ENCODE data around the gene CHRDL1.

The CHRDL1 gene

DNA sequence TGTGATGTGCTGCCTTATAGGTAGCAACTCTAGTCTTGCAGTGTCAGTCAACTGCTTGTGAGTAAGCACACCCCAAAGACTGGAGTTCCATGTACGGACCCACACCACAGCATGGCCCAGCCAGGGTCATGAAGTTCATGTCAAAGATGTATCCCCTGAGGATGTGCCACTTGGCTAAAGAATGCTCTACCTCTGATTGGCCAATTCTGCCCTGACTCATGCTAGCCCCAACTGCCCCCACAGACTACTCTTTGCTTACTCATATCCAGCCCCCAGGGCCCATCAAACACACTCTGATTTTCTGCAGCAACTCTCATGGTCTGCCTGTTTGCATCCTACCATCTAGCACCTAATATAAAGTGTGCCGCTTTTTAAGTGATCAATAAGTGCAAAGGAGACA, 62.5 kb downstream of the CHRDL1 start:
- no peak overlapping the region for H3K9ac ChIP-seq (ENCODE audit: low read length)
- H4K20me1 ChIP-seq (ENCODE audit: low read depth, low read length): no peaks in the 10 kb centered on the region
- H2AFZ ChIP-seq (ENCODE audit: low read depth, low read length, severe bottlenecking): no peak overlapping the region
- H3K4me2 ChIP-seq (ENCODE audit: low read depth, low read length, poor library complexity, severe bottlenecking): no peak overlapping the region
- no peaks in the 10 kb centered on the region for H3K27me3 ChIP-seq (ENCODE audit: low read length)
- TF ChIP-seq, protein P1, sequence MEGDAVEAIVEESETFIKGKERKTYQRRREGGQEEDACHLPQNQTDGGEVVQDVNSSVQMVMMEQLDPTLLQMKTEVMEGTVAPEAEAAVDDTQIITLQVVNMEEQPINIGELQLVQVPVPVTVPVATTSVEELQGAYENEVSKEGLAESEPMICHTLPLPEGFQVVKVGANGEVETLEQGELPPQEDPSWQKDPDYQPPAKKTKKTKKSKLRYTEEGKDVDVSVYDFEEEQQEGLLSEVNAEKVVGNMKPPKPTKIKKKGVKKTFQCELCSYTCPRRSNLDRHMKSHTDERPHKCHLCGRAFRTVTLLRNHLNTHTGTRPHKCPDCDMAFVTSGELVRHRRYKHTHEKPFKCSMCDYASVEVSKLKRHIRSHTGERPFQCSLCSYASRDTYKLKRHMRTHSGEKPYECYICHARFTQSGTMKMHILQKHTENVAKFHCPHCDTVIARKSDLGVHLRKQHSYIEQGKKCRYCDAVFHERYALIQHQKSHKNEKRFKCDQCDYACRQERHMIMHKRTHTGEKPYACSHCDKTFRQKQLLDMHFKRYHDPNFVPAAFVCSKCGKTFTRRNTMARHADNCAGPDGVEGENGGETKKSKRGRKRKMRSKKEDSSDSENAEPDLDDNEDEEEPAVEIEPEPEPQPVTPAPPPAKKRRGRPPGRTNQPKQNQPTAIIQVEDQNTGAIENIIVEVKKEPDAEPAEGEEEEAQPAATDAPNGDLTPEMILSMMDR (IDR thresholded peaks at IDR 0.05; ENCODE audit: insufficient read depth, low read length, poor library complexity, severe bottlenecking): no peak
- no peak for TF ChIP-seq EZH2phosphoT487 (conservative IDR thresholded peaks at IDR 0.05; ENCODE audit: low read length)
- no peaks in the 10 kb centered on the region for H3F3A ChIP-seq (ENCODE audit: insufficient read depth)
- H3K27ac ChIP-seq (ENCODE audit: low read depth, low read length): no peak overlapping the region
- H3K36me3 ChIP-seq (ENCODE audit: low read length): no peaks in the 10 kb centered on the region
- no peak overlapping the region for H3K4me3 ChIP-seq (ENCODE audit: insufficient read depth, low read length, poor library complexity, severe bottlenecking)
- no peaks in the 10 kb centered on the region for H3K9me2 ChIP-seq (replicated peaks; ENCODE audit: insufficient read depth, low read length)
- no peaks in the 10 kb centered on the region for H3K79me2 ChIP-seq (ENCODE audit: insufficient read depth, low read length)
- H3K9me3 ChIP-seq (ENCODE audit: insufficient read depth, low read length): no peaks in the 10 kb centered on the region

DNA sequence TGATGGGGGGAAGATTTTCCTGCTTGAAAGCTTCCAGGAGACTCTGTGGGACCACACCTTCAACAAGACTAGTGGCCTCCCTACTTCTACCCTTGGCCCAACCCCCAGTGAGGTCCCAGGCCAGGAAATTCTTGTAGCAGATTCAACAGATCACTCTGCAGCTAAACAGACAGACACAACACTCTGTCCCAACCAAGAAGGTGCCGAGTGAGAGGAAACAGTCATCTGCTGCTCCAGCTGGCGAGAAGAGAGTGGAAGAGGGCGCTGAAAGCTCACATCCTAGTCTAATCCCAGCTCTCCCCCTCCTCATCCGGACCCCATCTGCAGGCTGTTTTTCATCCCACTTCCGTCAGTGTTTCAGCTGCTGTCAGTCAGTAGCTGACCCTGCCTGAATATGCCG, 63.4 kb downstream of the CHRDL1 start:
- Histone ChIP-seq H3K27ac (ENCODE audit: low read depth, low read length) (no peak overlapping the region), H3F3A (ENCODE audit: insufficient read depth) (no peaks in the 10 kb centered on the region), H3K9me3 (ENCODE audit: insufficient read depth, low read length) (no peaks in the 10 kb centered on the region), H3K36me3 (ENCODE audit: low read length) (no peaks in the 10 kb centered on the region), H3K9me2 (replicated peaks; ENCODE audit: insufficient read depth, low read length) (no peaks in the 10 kb centered on the region), H4K20me1 (ENCODE audit: low read depth, low read length) (no peaks in the 10 kb centered on the region), H3K79me2 (ENCODE audit: insufficient read depth, low read length) (no peaks in the 10 kb centered on the region), H2AFZ (ENCODE audit: low read depth, low read length, severe bottlenecking) (no peak overlapping the region), H3K4me2 (ENCODE audit: low read depth, low read length, poor library complexity, severe bottlenecking) (no peak overlapping the region), H3K9ac (ENCODE audit: low read length) (no peak overlapping the region), H3K4me3 (ENCODE audit: insufficient read depth, low read length, poor library complexity, severe bottlenecking) (no peak overlapping the region), H3K27me3 (ENCODE audit: low read length) (no peaks in the 10 kb centered on the region)
- TF ChIP-seq, protein P1 (IDR thresholded peaks at IDR 0.05; ENCODE audit: insufficient read depth, low read length, poor library complexity, severe bottlenecking): no peak
- no peak for TF ChIP-seq EZH2phosphoT487 (conservative IDR thresholded peaks at IDR 0.05; ENCODE audit: low read length)

DNA sequence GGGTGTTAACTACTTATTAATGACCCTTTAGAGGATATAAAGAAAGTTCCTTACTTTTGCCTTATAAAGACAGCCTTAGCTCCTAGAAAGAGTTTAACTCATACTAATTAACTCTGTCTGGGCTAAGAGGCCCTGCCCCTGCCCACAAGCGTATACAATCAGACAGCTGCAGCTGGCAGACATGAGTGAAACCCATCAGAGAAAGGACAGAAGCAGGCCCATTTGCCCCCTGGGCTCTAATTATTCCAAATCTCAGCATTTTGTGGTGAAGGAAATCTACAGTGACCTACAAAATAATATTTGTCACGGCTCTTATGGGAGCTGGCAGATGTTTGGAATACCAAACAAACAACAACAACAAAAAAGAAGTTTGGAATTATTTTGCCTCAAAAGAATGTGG, 71.8 kb downstream of the CHRDL1 start:
- Histone ChIP-seq H2AFZ (ENCODE audit: low read depth, low read length, severe bottlenecking) (no peak overlapping the region), H3K9ac (ENCODE audit: low read length) (no peak overlapping the region), H3K36me3 (ENCODE audit: low read length) (no peaks in the 10 kb centered on the region), H3K9me3 (ENCODE audit: insufficient read depth, low read length) (no peaks in the 10 kb centered on the region), H3K27ac (ENCODE audit: low read depth, low read length) (no peak overlapping the region), H3K79me2 (ENCODE audit: insufficient read depth, low read length) (no peaks in the 10 kb centered on the region), H3K27me3 (ENCODE audit: low read length) (no peaks in the 10 kb centered on the region), H3K4me2 (ENCODE audit: low read depth, low read length, poor library complexity, severe bottlenecking) (no peak overlapping the region), H3K9me2 (replicated peaks; ENCODE audit: insufficient read depth, low read length) (no peaks in the 10 kb centered on the region), H3K4me3 (ENCODE audit: insufficient read depth, low read length, poor library complexity, severe bottlenecking) (no peak overlapping the region), H4K20me1 (ENCODE audit: low read depth, low read length) (no peaks in the 10 kb centered on the region), H3F3A (ENCODE audit: insufficient read depth) (no peaks in the 10 kb centered on the region)
- no peak for TF ChIP-seq EZH2phosphoT487 (conservative IDR thresholded peaks at IDR 0.05; ENCODE audit: low read length)
- TF ChIP-seq, protein P1 (IDR thresholded peaks at IDR 0.05; ENCODE audit: insufficient read depth, low read length, poor library complexity, severe bottlenecking): no peak

Measured in SU-DHL-6 (cell line).